ENCODE measurements around the gene SLC10A7.

Gene SLC10A7

GRCh38 chr4:146495269-146495668 lies 26.5 kb downstream of the SLC10A7 start:
- no peak for DNase-seq (ENCODE audit: low read depth)
- no peak overlapping the region for H3K4me3 ChIP-seq (ENCODE audit: low read depth, low read length)
- no peak for TF ChIP-seq MAX (IDR thresholded peaks at IDR 0.05; ENCODE audit: low read depth, low read length)

DNA sequence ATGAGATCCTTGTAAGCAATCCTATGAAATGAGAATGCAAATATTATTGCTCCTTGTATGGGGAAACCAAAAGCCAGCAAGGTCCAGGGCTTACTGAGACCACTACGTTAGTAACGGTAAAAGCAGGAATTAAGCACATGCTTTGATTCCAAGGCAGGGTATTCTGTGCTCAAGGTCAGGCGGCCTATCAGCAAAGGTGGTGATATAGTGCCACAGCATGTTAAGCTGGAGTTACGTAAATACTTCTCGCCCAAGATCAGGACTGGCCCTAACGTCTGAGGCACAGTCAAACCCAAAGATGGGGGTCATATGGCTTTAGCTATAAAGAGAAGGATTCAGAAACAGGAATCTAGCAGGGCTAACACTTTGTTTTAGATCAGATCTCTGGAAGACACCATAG lies 27.6 kb downstream of the SLC10A7 start:
- no peak for TF ChIP-seq CTCF (IDR thresholded peaks at IDR 0.05; ENCODE audit: low read depth, low read length)
- TF ChIP-seq POLR2A (IDR thresholded peaks at IDR 0.05; ENCODE audit: extremely low read depth, insufficient read length), result no peak
- TF ChIP-seq MAX (IDR thresholded peaks at IDR 0.05; ENCODE audit: low read depth, low read length), result no peak
- no peak for TF ChIP-seq MYC (IDR thresholded peaks at IDR 0.05; ENCODE audit: low read depth, low read length)
- DNase-seq (ENCODE audit: low read depth), result no peak

DNA sequence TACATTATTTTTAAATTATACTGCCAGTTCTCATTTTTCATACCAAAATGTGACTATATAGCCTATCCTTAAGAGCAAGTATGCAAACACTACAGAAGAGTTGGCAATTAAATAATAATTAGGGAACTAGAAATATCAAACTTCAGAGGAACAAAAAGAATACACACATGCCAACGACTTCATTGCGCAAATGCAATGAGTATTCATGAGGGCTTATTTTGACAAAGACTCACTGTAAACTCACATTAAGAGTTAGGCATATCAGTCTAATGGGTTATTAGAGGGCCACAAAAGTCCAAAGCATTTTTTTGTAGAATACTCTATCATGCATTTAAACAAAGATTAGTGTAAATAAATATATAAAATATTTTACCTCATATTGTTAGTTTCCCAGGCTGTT lies 31.6 kb downstream of the SLC10A7 start:
- no peak for TF ChIP-seq MAX (IDR thresholded peaks at IDR 0.05; ENCODE audit: low read depth, low read length)
- no peak overlapping the region for H3K4me3 ChIP-seq (ENCODE audit: low read depth, low read length)
- DNase-seq (ENCODE audit: low read depth), result no peak

More for the DNA sequence above, 27.6 kb downstream of the SLC10A7 start:
- H3K4me3 ChIP-seq (ENCODE audit: low read depth, low read length), result no peak overlapping the region

DNA sequence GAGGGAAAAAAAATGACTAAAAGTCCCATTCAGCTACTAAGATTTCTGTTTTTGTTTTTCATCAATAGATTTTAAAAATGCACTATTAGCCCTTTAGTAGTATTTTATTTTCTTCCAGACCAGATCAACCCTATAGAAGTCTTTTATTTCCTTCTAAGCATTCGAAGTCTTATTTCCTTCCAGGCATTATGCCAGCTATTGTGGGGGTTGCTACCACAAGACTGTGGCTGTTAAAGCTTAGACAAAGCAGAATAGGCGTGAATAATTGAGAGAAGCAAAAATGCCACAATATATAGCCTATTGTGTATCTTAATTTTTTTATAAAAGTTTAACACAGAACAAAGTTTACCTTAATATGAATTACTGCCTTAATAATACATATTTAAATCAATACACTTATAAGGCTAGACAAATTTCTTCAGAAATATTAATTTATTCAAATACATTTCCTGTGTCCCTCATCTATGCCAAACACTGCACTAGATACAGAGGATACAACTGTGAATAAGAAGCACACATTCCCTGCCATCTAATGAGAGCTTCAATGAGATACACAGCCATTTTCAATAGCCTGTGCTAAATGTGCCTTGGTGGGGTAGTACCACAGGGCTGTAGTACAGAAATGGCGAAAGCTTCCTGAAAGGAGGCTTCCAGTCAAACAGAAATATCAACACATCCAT lies 33.1 kb downstream of the SLC10A7 start:
- TF ChIP-seq POLR2A (IDR thresholded peaks at IDR 0.05; ENCODE audit: extremely low read depth, insufficient read length) (no peak), MYC (IDR thresholded peaks at IDR 0.05; ENCODE audit: low read depth, low read length) (no peak), CTCF (IDR thresholded peaks at IDR 0.05; ENCODE audit: low read depth, low read length) (no peak), MAX (IDR thresholded peaks at IDR 0.05; ENCODE audit: low read depth, low read length) (no peak)
- DNase-seq (ENCODE audit: low read depth), result no peak

GRCh38 chr4:146486565-146486964 lies 35.2 kb downstream of the SLC10A7 start:
- DNase-seq (ENCODE audit: low read depth), result no peak
- no peak for TF ChIP-seq POLR2A (IDR thresholded peaks at IDR 0.05; ENCODE audit: extremely low read depth, insufficient read length)
- no peak for TF ChIP-seq CTCF (IDR thresholded peaks at IDR 0.05; ENCODE audit: low read depth, low read length)
- no peak for TF ChIP-seq MAX (IDR thresholded peaks at IDR 0.05; ENCODE audit: low read depth, low read length)
- TF ChIP-seq MYC (IDR thresholded peaks at IDR 0.05; ENCODE audit: low read depth, low read length), result no peak
- no peak overlapping the region for H3K4me3 ChIP-seq (ENCODE audit: low read depth, low read length)

More for the DNA sequence above, 33.1 kb downstream of the SLC10A7 start:
- H3K4me3 ChIP-seq (ENCODE audit: low read depth, low read length), result no peak overlapping the region

GRCh38 chr4:146485968-146486367 lies 35.8 kb downstream of the SLC10A7 start:
- H3K4me3 ChIP-seq (ENCODE audit: low read depth, low read length), result no peak overlapping the region
- DNase-seq (ENCODE audit: low read depth), result no peak
- no peak for TF ChIP-seq MYC (IDR thresholded peaks at IDR 0.05; ENCODE audit: low read depth, low read length)
- TF ChIP-seq POLR2A (IDR thresholded peaks at IDR 0.05; ENCODE audit: extremely low read depth, insufficient read length), result no peak
- no peak for TF ChIP-seq CTCF (IDR thresholded peaks at IDR 0.05; ENCODE audit: low read depth, low read length)
- no peak for TF ChIP-seq MAX (IDR thresholded peaks at IDR 0.05; ENCODE audit: low read depth, low read length)
